Measurements from ENCODE around the gene CAND1.
"Not testable (repeated sequence)": the region's sequence is repeated elsewhere in the genome, so short reads cannot be mapped to it uniquely, and the experiment has no call there.

The CAND1 gene

DNA sequence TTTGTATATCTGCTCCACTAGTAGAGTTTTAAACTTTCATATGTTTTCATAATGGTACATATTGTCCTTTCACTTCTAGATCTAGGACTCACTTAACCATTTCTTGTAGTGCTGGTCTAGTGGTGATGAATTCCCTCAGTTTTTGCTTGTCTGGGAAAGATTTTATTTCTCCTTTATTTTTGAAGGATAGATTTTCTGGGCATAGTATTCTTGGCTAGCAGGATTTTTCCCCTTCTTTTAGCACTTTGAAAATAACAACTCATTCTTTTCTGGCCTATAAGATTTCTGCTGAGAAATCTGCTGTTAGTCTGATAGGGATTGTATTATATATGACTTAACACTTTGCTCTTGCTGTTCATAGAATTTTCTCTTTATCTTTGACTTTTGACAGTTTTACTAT lies 69.3 kb downstream of the CAND1 start:
- DNase-seq (ENCODE audit: low spot score) (no peak), FAIRE-seq (no peak)

DNA sequence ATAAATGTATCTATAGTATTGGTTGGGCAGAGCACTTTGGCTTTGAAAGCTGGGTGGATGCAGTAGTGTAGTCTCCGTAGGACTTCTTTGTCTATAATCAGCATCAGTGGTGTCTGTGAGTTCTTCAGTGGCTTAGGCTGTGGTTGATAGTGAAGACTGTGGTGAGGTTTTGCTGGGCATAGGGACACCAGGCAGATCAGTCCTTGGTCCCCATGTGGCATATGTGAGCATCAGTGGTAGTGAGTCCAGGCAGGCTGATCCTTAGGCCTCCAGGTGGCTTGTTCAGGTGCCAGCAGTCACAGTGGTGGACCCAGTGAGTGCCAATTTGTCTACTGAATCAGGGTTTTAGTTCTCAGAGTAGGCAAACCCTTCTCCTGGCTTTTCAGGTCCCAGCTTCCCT lies 70.4 kb downstream of the CAND1 start:
- no peak for FAIRE-seq

GRCh38 chr12:67341086-67341485 lies 71.9 kb downstream of the CAND1 start:
- FAIRE-seq; DNase-seq (ENCODE audit: low spot score): not testable (repeated sequence)

More for the DNA sequence above, 70.4 kb downstream of the CAND1 start:
- no peak for DNase-seq (ENCODE audit: low spot score)

- no peak for FAIRE-seq
- DNase-seq (ENCODE audit: low spot score) = no peak
Observed at GRCh38 chr12:67344979-67345710, 76.0 kb downstream of the CAND1 start.

DNA sequence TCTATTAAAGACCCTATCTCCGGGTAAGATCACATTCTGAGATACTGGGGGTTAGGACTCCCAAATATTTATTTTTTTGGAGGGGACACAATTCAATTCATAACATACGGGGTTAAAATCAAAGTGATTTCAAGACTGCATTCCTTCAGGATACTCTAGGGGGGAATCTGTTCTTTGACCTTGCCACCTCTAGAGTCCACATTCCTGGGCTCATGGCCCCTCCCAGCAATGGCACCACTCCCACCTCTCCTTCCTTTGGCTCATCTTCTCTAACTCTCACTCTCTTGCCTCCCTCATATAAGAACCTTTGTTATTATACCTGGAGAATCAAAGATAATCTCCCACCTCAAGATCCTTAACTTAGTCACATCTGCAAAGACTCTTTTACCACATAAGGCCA lies 79.5 kb downstream of the CAND1 start:
- DNase-seq (ENCODE audit: low spot score) = no peak
- FAIRE-seq = no peak

- FAIRE-seq (no peak), DNase-seq (ENCODE audit: low spot score) (no peak)
Observed at GRCh38 chr12:67352682-67353081, 83.5 kb downstream of the CAND1 start.

- no peak for DNase-seq (ENCODE audit: low spot score)
- FAIRE-seq = no peak
Observed at GRCh38 chr12:67354322-67354721, 85.2 kb downstream of the CAND1 start.

DNA sequence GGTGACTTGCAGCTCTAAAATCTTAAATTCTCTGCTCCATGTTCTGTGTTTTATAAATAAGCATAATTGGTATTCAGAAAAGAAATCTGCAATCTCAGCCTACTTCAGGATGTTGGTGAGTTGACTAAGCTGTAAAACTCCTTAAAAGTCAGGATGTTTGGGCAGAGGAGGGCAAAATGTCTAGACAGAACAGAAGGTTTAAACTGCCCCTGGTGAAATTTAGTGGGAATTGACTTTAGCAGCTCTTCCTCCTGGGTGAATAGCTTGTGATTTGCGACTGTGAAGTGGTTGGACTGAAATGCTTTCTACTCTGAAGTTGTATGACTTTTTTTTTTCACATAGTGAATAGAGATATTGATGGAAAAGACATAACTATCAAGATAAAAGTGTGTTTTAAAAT lies 85.8 kb downstream of the CAND1 start:
- FAIRE-seq (no peak), DNase-seq (ENCODE audit: low spot score) (no peak)

DNA sequence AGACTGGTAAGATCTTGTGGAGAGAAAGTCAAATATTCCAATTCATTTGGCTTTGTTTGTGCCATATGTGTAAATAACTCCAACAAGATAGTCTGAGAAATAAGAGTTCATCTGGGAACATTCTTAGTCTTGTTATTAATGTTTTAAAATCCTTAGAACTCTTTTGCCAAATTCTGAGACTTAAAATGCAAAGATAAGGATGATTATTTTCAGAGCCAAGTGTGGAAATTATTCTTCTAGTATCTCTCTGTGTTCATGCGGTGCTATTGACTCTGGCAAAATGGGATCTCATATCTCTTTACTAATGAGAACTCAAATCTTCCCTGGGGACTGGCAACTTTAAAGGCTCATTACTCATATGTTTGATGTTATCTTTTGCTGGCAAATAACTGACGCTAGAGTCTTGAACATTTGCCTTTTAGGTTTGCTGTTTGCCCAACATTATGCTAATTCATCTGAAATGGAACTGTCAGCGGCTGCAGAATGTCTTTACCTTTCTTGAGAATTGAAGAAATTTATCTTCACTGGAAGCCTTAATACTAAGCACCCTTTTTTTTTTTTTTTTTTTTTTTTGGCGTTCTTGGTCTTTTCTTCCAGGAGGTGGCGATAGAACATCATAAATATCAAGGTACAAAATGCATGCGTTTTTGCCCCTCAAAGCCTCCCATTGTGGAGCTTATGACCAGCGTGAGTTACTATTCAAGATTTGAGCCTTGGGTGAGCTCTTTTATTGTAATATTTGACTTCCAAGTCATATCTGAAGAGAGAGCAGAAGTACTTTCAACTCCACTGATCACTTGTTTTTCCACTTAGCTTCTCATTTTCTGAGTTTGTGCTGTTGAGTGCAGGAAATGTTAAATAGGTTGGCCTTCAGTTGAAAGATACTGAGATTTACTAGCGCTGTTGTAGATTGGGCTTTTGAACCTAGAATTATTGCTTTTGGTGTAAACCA lies 86.5 kb downstream of the CAND1 start:
- FAIRE-seq (no peak), DNase-seq (ENCODE audit: low spot score) (peak; percentile 12)

- FAIRE-seq (no peak), DNase-seq (ENCODE audit: low spot score) (no peak)
Observed at GRCh38 chr12:67356380-67356774, 87.2 kb downstream of the CAND1 start.

- DNase-seq (ENCODE audit: low spot score) = no peak
- no peak for FAIRE-seq
Observed at GRCh38 chr12:67357376-67358125, 88.4 kb downstream of the CAND1 start.

GRCh38 chr12:67358781-67359338 lies 89.7 kb downstream of the CAND1 start:
- no peak for FAIRE-seq

DNA sequence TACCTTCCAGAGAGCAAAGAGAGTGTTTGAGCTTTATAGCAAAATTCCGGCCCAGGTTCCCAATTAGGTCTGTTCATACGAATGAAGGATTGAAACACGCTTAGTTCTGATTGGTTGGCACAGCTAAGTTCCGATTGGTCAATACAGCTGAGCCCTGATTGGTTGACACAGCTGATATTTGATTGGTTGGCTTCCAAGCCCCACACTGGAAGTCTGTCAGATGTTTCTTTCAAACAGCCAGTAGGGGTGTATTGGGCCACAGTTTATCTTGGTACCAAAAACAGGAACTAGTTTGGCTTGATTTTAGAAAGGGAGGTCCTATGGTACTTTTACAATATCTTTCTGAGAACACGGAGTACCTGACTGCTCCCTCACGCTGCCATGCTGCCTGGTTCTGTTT lies 93.4 kb downstream of the CAND1 start:
- DNase-seq (ENCODE audit: low spot score) (no peak), FAIRE-seq (no peak)

More at GRCh38 chr12:67358781-67359338, 89.7 kb downstream of the CAND1 start:
- no peak for DNase-seq (ENCODE audit: low spot score)

DNA sequence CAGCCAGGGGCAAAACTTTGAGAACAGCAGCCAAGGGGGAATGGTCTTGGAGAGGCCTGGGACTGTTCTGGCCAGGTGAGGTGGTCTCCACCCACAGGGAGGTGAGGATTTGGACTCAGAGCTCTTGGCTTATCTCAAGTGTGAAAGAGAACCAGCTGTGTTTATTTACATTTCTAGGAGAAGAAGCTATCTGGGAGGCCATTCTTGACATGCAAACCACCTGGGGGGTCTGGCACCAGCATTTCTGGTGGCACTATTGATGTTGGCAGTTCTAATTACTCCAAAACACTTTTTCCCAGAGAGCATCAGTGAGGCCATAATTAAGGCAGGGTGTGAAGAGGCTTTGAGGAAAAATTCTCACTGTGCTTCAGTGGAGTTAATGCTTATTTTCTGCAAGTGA lies 95.1 kb downstream of the CAND1 start:
- FAIRE-seq (no peak), DNase-seq (ENCODE audit: low spot score) (no peak)

DNA sequence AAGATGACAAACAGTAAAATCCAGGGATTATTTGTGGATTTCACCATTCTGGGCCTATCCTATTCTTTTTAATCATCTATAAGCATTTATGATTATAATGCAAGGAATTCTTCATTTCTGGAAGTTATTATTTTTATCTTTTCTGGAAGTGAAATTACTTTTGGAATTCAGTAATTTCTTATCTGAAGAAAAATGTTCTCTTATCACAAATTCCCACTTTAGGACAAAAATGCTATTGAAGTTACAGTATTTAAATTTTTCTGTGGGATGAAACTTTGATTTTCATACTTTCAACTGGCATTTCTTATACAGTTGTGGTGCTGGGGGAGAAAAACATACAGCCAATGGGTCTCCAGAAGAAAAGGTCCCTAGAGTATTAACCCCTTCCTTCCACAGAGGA lies 96.0 kb downstream of the CAND1 start:
- FAIRE-seq (no peak), DNase-seq (ENCODE audit: low spot score) (no peak)

GRCh38 chr12:67367843-67368242 lies 98.7 kb downstream of the CAND1 start:
- FAIRE-seq (no peak), DNase-seq (ENCODE audit: low spot score) (no peak)

All from urothelium cell line (cell line).